Caco-2 (cell line): ENCODE measurements around the gene GREM2. TPM values are rescaled to one million over a fixed set of nuclear protein-coding genes. Genes with fewer than 3 reads are reported as not detected.

Source experiments
- BruUV-seq: library from RNA; stranded (reverse); fragments of 400-500 nt; replicated peaks from 2 replicates; lab custom pipeline; 2021; lab: Mats Ljungman, UMichigan
- CTCF ChIA-PET: fragments of 300-600 bp; sonication (Branson Sonifier 250); formaldehyde crosslinking; loops from one replicate; lab custom pipeline; 2022; ENCODE audit warnings: antibody characterized with exemption; lab: Charles Lee
- POLR2A ChIA-PET: fragments of 300-600 bp; sonication (Branson Sonifier 250); formaldehyde crosslinking; loops from one replicate; lab custom pipeline; 2022; ENCODE audit warnings: antibody characterized with exemption; lab: Charles Lee
- DNase-seq, 2 experiments: peaks; one replicate each; pipeline versions ENCODE4 v3.0.0 to v3.0.0-alpha.2; 2020 to 2022
- H3K27me3 ChIP-seq: replicated peaks from 2 replicates; pipeline ENCODE4 v1.6.0; 2011; ENCODE audit warnings: low read length; ENCODE audit not compliant: control insufficient read depth, insufficient read depth
- H3K36me3 ChIP-seq: 2 replicates; pipeline ENCODE4 v1.5.1; 2011; ENCODE audit warnings: low read length; ENCODE audit not compliant: control insufficient read depth, insufficient read depth
- H3K4me1 ChIP-seq: fragments of 250-450 bp; sonication (Bioruptor Pico); 2 replicates; pipeline ENCODE4 v1.5.1; 2020; ENCODE audit warnings: mild to moderate bottlenecking
- H3K4me3 ChIP-seq: 2 replicates; pipeline ENCODE4 v1.5.1; 2011; ENCODE audit warnings: low read depth, mild to moderate bottlenecking, control low read depth, low read length
- H3K9me3 ChIP-seq: fragments of 250-450 bp; sonication (Bioruptor Pico); 2 replicates; pipeline ENCODE4 v1.5.1; 2020; ENCODE audit warnings: mild to moderate bottlenecking, moderate library complexity
- H3K27ac Mint-ChIP-seq: one replicate; pipeline ENCODE4 v1.8.0; 2022; ENCODE audit warnings: mixed read lengths; ENCODE audit not compliant: unreplicated experiment
- H3K27me3 Mint-ChIP-seq: one replicate; pipeline ENCODE4 v1.8.0; 2022; ENCODE audit warnings: mixed read lengths; ENCODE audit not compliant: insufficient read depth, unreplicated experiment
- H3K36me3 Mint-ChIP-seq: one replicate; pipeline ENCODE4 v1.8.0; 2022; ENCODE audit warnings: mild to moderate bottlenecking, mixed read lengths; ENCODE audit not compliant: insufficient read depth, unreplicated experiment
- H3K4me1 Mint-ChIP-seq: one replicate; pipeline ENCODE4 v1.8.0; 2022; ENCODE audit warnings: low read depth, mixed read lengths; ENCODE audit not compliant: unreplicated experiment
- H3K4me3 Mint-ChIP-seq: one replicate; pipeline ENCODE4 v1.8.0; 2022; ENCODE audit warnings: mild to moderate bottlenecking, moderate library complexity, mixed read lengths; ENCODE audit not compliant: unreplicated experiment
- H3K9me3 Mint-ChIP-seq: one replicate; pipeline ENCODE4 v1.8.0; 2022; ENCODE audit warnings: mixed read lengths; ENCODE audit not compliant: unreplicated experiment
- intact Hi-C: fragments of 100-400 bp; cut with micrococcal nuclease; formaldehyde crosslinking; loops from one replicate; pipeline ENCODE4 v1.10.0; 2022; ENCODE audit not compliant: unreplicated experiment
- total RNA-seq: library from RNA; stranded (reverse); gene quantifications from 2 replicates; pipeline ENCODE4 v1.2.3, GENCODE V29; 2022
- TF ChIP-seq, protein P1 (sequence below), 2 experiments: fragments of 200-600 bp in 1 of 2; IDR thresholded peaks; 1 replicate in 1 of 2; 2 replicates in 1 of 2; pipeline versions ENCODE4 v1.5.1 to v1.8.0; 2011 to 2022; ENCODE audit warnings: antibody characterized with exemption in 1 of 2, control low read depth in 1 of 2, inconsistent platforms in 1 of 2, low read depth in 1 of 2, low read length in 1 of 2, mild to moderate bottlenecking in 1 of 2, moderate library complexity in 1 of 2; ENCODE audit not compliant: insufficient read depth in 1 of 2, severe bottlenecking in 1 of 2, unreplicated experiment in 1 of 2

Gene GREM2
- total RNA-seq, 1 experiment from 2014 or later = 0.36 TPM

DNA sequence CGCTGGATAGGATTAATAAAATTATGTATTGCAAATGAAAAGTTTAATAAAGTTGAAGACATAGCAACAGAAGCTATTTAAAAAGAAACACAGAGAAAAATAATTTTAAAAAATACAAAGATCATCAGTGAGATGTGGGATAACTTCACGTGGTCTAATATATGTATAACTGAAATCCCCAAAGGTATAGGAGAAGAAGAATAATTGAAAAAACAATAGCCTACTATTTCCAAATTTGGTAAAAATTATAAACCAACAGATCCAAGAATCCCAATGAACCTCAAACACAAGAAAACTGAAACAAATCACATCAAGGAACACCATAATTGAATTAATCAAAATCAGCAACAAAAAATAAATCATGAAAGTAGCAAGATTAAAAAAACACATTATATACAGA lies 44.9 kb downstream of the GREM2 start:
- intact Hi-C loops = no loop called here
- no peaks in the 10 kb centered on the region for H3K27me3 ChIP-seq
- Mint-ChIP-seq H3K4me3 (no peak overlapping the region), H3K4me1 (no peaks in the 10 kb centered on the region), H3K27ac (no peak overlapping the region), H3K36me3 (no peaks in the 10 kb centered on the region), H3K9me3 (peaks cover 10% of the 10 kb centered on the region), H3K27me3 (no peaks in the 10 kb centered on the region)
- TF ChIP-seq, protein P1, sequence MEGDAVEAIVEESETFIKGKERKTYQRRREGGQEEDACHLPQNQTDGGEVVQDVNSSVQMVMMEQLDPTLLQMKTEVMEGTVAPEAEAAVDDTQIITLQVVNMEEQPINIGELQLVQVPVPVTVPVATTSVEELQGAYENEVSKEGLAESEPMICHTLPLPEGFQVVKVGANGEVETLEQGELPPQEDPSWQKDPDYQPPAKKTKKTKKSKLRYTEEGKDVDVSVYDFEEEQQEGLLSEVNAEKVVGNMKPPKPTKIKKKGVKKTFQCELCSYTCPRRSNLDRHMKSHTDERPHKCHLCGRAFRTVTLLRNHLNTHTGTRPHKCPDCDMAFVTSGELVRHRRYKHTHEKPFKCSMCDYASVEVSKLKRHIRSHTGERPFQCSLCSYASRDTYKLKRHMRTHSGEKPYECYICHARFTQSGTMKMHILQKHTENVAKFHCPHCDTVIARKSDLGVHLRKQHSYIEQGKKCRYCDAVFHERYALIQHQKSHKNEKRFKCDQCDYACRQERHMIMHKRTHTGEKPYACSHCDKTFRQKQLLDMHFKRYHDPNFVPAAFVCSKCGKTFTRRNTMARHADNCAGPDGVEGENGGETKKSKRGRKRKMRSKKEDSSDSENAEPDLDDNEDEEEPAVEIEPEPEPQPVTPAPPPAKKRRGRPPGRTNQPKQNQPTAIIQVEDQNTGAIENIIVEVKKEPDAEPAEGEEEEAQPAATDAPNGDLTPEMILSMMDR (IDR thresholded peaks at IDR 0.05; ENCODE audit: insufficient read depth in 1 of 2, low read depth in 1 of 2, low read length in 1 of 2, severe bottlenecking in 1 of 2, unreplicated experiment in 1 of 2) = no peak
- no peaks in the 10 kb centered on the region for H3K4me1 ChIP-seq
- no TSS peak for BruUV-seq
- POLR2A ChIA-PET = no interaction called here
- no peaks in the 10 kb centered on the region for H3K9me3 ChIP-seq
- H3K36me3 ChIP-seq = no peaks in the 10 kb centered on the region
- H3K4me3 ChIP-seq = no peak overlapping the region
- CTCF ChIA-PET = no interaction called here
- no peak for DNase-seq

DNA sequence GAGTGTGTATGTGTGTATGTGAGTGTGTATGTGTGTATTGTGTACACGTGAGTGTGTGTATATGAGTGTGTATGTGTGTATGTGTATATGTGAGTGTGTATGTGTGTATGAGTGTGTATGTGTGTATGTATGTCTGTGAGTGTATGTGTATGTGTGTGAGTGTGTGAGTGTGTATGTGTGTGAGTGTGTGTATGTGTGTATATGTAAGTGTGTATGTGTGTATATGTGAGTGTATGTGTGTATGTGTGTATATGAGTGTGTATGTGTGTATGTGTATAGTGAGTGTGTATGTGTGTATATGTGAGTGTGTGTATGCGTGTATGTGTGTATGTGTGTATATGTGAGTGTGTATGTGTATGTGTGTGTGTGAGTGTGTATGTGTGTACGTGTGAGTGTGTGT lies 49.2 kb downstream of the GREM2 start:
- Mint-ChIP-seq H3K4me3 (no peak overlapping the region), H3K9me3 (peaks cover 16% of the 10 kb centered on the region), H3K27me3 (no peaks in the 10 kb centered on the region), H3K36me3 (no peaks in the 10 kb centered on the region), H3K27ac (no peak overlapping the region), H3K4me1 (no peaks in the 10 kb centered on the region)
- no TSS peak for BruUV-seq
- POLR2A ChIA-PET = no interaction called here
- Histone ChIP-seq H3K36me3 (no peaks in the 10 kb centered on the region), H3K9me3 (no peaks in the 10 kb centered on the region), H3K27me3 (no peaks in the 10 kb centered on the region), H3K4me3 (no peak overlapping the region), H3K4me1 (no peaks in the 10 kb centered on the region)
- intact Hi-C loops = no loop called here
- DNase-seq = no peak
- TF ChIP-seq, protein P1 (IDR thresholded peaks at IDR 0.05; ENCODE audit: insufficient read depth in 1 of 2, low read depth in 1 of 2, low read length in 1 of 2, severe bottlenecking in 1 of 2, unreplicated experiment in 1 of 2) = no peak
- CTCF ChIA-PET = no interaction called here

DNA sequence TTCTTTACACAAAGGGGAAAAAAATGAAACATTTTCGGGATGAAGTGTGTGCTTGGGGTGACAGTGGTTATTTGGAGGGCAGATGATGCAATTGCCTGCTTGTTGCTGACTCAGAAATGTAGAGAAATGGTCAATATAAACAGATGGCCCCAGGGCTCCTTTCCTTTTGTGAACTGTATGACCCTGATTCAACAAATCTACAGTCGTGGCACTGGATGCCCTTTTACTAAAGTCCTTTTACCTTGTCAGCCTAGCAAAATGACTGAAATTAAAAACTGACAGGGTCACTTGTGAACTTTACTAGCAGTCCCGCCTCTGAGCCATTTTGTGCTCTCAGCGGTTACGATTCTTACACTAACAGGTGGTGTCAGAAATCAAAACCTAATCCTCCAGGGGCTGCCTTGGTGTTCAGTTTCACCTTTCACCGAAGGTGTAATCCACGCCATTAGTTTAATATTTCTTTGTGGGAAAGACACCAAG lies 49.8 kb downstream of the GREM2 start:
- H3K9me3 ChIP-seq = no peaks in the 10 kb centered on the region
- no peak overlapping the region for H3K4me3 ChIP-seq
- H3K27me3 ChIP-seq = no peaks in the 10 kb centered on the region
- no peaks in the 10 kb centered on the region for H3K36me3 Mint-ChIP-seq
- no peak overlapping the region for H3K4me3 Mint-ChIP-seq
- ChIA-PET POLR2A (no interaction called here), CTCF (no interaction called here)
- no peak overlapping the region for H3K27ac Mint-ChIP-seq
- no peak for DNase-seq
- H3K4me1 Mint-ChIP-seq = no peaks in the 10 kb centered on the region
- no TSS peak for BruUV-seq
- TF ChIP-seq, protein P1 (IDR thresholded peaks at IDR 0.05; ENCODE audit: insufficient read depth in 1 of 2, low read depth in 1 of 2, low read length in 1 of 2, severe bottlenecking in 1 of 2, unreplicated experiment in 1 of 2) = no peak
- intact Hi-C loops = no loop called here
- no peaks in the 10 kb centered on the region for H3K4me1 ChIP-seq
- H3K27me3 Mint-ChIP-seq = no peaks in the 10 kb centered on the region
- peaks cover 22% of the 10 kb centered on the region for H3K9me3 Mint-ChIP-seq
- H3K36me3 ChIP-seq = no peaks in the 10 kb centered on the region
